NCI-H345 treated with DMSO at 0.1 percent for 48 hours (cell line): ENCODE results near the gene TNFAIP1.
A peak's percentile ranks its signal among the peaks of the same experiment; 100 is the strongest.

ENCODE experiments used
- DNase-seq: peaks from one replicate; lab custom pipeline; 2025; ENCODE audit not compliant: unreplicated experiment; lab: John Stamatoyannopoulos, UW

The TNFAIP1 gene

DNA sequence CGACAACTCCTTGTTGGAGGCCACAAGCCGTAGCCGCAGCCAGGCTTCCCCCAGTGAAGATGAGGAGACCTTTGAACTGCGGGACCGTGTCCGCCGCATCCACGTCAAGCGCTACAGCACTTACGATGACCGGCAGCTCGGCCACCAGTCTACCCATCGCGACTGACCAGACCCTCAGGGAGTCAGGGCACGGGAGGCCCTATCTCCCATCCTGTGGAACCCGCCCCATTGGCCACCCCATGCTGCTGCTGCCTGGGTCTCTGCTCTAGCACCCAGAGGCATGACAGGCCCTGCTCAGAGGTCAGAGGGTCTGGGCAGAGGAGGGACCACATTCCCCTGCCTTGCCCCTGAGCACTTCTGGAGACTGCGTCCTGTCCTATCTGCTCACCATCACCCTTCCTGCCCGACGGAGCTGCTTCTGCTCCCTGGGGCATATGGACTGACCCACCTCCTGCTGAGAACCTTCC is 8.9 kb downstream of the TNFAIP1 start:
- DNase-seq = no peak

- DNase-seq = no peak
Observed at GRCh38 chr17:28345419-28346198, 10.0 kb downstream of the TNFAIP1 start.

- no peak for DNase-seq
Observed at GRCh38 chr17:28346199-28346580, 10.6 kb downstream of the TNFAIP1 start.

GRCh38 chr17:28346746-28347246 is 11.2 kb downstream of the TNFAIP1 start:
- DNase-seq = no peak

- DNase-seq = no peak
Observed at GRCh38 chr17:28347261-28347891, 11.8 kb downstream of the TNFAIP1 start.

DNA sequence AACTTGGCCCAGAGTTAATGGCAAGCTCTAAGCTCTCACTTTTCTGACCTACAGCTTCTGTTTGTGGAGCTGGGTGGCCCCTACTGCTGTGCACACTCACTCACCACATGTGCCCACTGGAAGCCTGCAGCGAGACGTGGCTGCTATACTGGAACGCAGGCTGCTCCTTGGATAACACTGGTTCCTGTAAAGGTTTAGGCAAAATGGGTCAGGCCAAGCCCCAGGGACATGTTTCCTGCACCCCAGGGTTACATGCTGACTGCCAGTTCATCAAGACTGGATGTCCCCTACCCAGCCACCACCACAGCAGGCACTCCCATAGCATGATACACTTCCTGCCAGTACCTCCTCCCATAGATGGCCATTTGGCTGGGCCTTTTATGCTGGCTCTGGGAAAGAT is 13.4 kb downstream of the TNFAIP1 start:
- no peak for DNase-seq

GRCh38 chr17:28350271-28350670 is 14.7 kb downstream of the TNFAIP1 start:
- DNase-seq = no peak

- peak; percentile 86 for DNase-seq
Observed at GRCh38 chr17:28357061-28357900, 21.7 kb downstream of the TNFAIP1 start, which contains the start of gene POLDIP2. POLDIP2 (minus strand) TSS chr17:28357527; CDS start chr17:28357448, 79 bp downstream.

DNA sequence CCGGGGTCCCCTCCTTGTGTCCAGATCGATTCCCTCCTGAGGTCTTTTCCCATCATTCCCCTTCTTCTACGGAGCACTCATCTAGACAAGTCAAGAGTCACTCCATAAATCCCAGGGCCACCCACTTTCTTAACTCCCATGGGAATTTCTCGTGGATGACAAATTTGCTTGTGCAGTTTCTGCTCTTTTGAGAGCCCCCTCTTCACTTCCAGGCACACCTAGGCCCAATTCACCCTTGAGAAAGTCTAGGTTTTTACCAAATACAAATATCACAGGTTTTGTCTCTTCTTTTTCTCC is 22.3 kb downstream of the TNFAIP1 start:
- DNase-seq = no peak

DNA sequence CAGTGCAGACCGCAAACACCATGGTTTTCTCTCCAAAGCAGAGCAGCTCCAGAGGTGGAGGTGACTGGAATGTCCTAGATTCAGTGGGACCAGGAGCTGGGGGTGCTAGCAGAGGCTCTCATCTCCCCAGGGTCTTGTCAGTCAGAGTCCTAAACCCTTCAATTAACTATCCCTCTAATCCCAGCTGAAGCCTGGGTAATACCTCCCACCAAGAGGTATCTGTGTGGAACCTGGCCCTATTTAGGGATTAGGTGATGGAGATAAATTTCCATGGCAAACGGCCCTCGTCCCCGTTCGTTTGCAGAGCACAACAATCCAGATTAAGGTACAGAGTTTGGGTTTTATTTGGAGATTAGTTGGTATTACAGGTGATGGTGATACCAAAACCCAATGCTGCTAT is 27.6 kb downstream of the TNFAIP1 start:
- DNase-seq = no peak

DNA sequence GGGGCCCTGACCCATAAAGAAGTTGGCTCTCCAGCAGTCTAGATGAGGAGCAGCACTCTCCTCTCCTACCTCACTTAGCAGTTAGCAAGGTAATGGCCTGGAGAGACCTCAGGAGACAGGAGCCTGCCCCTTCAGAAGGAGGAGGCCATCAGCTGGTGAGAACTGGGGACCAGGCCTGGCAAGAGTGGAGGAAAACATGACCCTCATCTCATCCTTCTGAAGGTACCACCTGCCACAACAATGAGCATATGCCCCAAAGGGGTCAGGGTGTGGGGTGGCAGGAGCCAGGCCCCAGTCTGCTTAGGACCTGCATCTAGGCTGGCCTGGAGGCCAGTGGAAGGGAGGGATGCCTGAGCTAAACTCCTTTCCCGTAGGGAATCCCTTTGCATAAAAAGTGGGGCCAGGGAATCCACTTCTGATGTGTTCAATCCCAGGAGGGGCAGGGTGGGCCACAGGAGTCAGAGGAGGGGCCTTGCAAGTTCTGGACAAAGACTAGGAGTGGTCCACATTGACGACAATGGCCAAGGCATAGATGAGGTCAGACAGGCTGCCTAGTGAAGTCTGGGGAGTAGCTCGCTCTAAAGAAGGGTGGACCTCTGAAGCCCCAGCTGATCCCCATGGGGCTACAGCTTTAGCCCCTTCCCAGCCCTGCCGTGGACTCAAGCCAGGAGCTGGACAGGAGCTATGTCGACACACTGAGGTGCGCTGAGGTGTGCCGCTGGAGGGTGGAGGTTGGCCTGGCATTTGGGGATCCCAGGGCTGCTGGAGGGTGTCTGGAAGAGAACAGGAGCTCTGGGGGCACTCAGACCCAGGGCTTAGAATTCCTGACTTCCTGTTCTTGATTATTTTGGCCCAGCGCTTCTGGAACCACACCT is 28.5 kb downstream of the TNFAIP1 start:
- DNase-seq = no peak

DNA sequence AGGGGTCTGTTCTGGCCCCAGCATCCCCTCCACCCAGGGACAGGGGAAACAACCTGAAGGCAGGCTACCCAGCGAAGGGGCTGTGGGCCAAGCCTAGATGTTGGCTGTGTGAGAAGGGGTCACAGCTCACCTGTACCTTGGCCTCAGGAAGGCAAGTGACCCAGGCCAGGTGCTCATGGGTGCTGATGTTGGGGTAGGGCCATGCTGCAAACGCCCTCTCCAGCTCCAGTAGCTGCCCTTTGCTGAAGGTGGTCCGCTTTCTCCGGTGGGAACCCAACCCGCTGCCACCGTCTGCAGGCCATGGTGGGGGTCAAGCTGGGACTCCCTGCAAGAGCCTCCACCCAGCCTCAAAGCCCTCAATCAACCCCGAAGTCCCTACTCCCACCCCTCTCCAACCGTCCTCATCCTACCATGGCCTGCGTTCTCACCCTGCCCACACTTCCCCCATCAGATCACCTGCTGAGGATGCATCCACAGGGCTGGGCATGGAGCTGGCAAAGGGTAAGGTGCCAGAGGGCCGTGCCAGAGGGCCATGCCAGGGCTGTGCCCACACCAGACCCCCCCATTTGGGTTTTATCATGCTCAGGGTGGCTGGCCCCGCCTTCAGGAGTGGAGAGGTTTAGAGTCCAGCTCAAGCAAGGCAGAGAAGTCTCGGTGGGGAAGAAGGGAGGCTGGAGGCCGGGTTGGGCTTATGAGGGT is 29.3 kb downstream of the TNFAIP1 start, which contains the start of gene SEBOX:
Gene SEBOX (minus strand): TSS at position 535 of the 699 bp plus-strand sequence. CDS start 48 bp downstream, at position 487.
- no peak for DNase-seq

- DNase-seq = no peak
Observed at GRCh38 chr17:28365487-28365886, 29.9 kb downstream of the TNFAIP1 start.

- DNase-seq = no peak
Observed at GRCh38 chr17:28366605-28367004, 31.0 kb downstream of the TNFAIP1 start.

GRCh38 chr17:28367641-28368305 is 32.2 kb downstream of the TNFAIP1 start:
- no peak for DNase-seq

GRCh38 chr17:28368306-28368831 is 32.8 kb downstream of the TNFAIP1 start:
- DNase-seq = no peak

- no peak for DNase-seq
Observed at GRCh38 chr17:28368915-28369683, 33.5 kb downstream of the TNFAIP1 start.

DNA sequence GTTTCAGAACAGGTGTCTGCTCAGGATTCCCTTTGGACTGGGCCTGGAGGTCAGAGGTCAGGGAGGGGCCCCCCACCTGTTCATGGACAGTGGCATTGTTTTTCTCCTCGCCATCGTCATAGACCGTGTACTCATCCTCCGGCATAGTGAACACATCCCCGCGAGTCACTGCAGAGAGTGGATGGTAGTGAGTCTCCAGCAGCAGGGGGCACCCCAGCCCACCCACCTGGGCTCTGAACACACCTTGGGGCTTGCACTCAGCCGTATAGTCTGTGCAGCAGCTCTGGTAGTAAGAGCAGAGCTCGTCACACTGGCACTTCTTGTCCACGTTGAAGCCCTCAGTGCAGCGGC is 34.1 kb downstream of the TNFAIP1 start:
- DNase-seq = no peak
